Stimulated activated CD8-positive, alpha-beta memory T cell treated with anti-CD3 and anti-CD28 coated beads, Interleukin-15, amount 100 ng/mL, for 24 hours (primary cell): Measurements from ENCODE around the gene PTPRE.

ENCODE experiments used
- DNase-seq: peaks from one replicate; pipeline ENCODE4 v3.0.0-alpha.2; 2020; ENCODE audit warnings: low read depth

PTPRE gene

DNA sequence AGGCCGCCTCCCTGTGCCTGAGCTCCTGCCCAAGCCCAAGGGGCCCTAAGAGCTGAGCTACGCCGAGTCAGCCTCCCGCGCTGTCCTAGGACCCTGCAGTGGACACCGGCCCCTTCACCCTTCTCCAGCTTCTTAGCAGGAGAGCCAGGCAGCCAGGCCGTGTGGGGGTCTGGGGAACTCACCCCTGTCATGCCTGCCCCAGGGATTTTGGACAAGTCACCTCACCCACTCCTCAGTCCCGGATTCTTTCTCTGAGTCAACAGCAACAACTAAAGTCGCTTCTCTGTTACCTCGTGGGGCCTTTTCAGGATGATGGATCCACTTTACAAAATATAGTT, 140.0 kb downstream of the PTPRE start:
- DNase-seq: no peak

DNA sequence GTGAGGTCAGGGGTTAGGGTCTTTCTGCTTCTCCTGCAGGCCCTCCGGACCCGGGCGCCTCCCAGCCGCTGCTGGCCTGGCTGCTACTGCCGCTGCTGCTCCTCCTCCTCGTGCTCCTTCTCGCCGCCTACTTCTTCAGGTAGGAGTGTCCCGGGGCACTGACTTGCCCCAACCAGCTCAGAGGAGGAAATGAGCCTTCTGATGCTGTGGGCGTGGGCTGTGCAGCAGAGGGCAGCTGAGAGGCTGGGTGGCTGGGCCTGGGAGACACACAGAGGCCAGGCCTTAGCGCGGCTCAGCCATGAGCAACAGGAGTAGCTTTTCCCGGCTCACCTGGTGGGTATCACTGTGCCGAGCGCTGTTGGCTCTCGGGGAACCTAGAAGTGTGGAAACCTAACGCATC, 140.4 kb downstream of the PTPRE start:
- DNase-seq: peak; percentile 47

GRCh38 chr10:128047991-128048818, 141.3 kb downstream of the PTPRE start:
- DNase-seq: no peak

DNA sequence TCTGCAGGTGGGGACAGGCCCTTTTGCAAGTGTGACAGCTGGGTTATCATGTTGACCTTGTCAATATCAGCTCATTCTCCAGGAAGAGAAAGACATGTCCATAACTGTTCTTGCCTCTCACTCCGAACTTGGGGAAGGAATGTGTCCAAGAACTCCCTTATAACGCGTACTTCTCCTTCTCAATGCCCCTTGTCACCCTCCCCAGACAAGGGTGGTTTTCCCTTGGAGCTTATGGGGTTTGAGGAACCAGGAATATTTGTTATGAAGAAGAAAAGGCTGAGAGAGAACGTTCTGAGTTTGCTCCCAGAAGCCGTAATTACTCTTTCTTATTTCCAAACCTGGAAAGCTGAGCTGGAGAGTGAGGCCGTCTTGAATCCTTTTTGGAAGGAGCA, 141.9 kb downstream of the PTPRE start:
- no peak for DNase-seq

- no peak for DNase-seq
Measured at GRCh38 chr10:128049226-128050120, 142.6 kb downstream of the PTPRE start.

DNA sequence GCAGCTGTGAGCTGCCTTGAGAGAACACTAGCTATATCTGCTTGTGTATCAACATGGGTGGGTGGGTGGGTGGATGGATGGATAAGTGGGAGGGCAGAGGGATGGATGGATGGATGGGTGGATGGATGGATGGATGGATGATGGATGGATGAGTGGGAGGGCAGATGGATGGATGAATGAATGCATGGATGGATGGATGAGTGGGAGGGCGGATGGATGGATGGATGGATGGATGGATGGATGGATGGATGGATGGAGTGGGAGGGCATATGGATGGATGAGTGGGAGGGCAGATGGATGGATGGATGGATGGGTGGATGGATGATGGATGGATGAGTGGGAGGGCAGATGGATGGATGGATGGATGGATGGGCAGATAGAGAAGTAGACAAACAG, 143.2 kb downstream of the PTPRE start:
- no peak for DNase-seq

GRCh38 chr10:128050936-128051335, 144.0 kb downstream of the PTPRE start:
- no peak for DNase-seq

GRCh38 chr10:128051548-128051947, 144.6 kb downstream of the PTPRE start:
- no peak for DNase-seq

DNA sequence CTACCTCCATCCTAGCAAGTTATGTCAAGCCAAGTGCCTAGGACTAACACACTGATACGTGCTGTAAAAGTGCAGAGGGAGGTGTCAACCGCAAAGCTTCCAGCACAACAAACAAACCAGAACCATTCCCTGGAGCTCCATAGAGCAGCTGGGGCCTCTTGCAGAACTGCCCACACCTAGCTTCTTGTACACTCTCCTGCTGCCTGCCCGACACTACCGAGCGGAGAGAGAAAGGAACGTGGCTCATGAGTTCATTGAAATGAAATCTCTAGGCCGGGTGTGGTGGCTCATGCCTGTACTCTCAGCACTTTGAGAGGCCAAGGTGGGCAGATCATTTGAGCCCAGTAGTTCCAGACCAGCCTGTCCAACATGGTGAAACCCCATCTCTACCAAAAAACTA, 145.8 kb downstream of the PTPRE start:
- DNase-seq: no peak

DNA sequence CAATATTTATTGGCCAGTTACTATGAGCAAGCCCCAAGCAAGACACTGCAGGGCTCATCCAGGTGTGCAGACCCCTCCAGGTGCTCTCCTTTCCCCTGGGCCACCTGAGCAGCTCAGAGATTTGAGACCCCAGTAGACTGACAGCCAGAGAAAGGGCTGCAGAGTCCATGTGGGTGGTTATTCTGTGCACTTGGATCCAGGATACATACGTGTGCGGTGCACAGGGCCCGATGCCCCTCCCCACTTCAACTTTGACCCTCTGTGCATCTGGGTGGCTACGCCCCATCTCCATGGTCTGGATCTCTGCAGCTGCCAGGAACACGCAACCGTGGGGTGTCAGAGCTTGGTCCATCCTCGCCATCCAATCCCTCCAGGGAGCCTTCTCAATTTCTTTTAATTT, 146.5 kb downstream of the PTPRE start:
- DNase-seq: no peak

DNA sequence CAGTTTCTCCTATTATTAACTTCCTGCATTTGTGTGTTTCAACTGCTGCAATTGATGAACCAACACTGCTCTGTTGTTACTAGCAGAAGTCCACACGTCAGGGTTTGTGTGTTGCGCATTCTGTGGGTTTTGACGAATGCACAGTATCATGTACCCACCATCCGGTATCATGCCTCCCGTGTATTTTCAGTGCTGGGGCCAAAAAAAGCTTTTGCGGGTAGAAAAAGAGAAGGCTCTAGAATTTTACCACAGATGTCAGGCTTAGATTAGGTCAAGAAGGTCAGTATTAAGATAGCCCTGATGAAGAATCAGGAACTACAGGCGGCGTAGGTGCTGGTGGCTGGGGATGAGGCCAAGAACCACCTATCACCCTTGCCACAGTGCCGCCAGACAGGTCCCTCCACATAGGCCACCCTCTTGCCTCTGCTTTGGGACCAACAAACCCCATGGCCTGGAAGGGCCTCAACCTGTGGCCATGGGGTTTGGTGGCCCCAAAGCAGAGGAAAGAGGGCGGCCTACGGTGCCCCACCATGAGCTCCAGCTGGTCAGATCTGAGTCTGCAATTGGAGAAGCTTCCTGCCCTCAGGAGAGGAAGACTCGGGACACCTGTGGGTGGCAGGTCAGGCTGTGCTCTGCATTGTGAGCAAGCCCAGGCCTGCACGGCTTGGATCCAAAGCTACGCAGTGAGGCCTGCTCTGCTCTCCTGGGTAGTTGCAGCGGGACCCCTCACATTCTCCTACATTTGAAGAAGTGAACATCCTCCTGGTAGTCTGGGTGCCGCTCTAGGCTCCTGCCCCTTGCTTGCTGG, 147.5 kb downstream of the PTPRE start:
- no peak for DNase-seq

- DNase-seq: no peak
Measured at GRCh38 chr10:128055061-128055868, 148.4 kb downstream of the PTPRE start.

DNA sequence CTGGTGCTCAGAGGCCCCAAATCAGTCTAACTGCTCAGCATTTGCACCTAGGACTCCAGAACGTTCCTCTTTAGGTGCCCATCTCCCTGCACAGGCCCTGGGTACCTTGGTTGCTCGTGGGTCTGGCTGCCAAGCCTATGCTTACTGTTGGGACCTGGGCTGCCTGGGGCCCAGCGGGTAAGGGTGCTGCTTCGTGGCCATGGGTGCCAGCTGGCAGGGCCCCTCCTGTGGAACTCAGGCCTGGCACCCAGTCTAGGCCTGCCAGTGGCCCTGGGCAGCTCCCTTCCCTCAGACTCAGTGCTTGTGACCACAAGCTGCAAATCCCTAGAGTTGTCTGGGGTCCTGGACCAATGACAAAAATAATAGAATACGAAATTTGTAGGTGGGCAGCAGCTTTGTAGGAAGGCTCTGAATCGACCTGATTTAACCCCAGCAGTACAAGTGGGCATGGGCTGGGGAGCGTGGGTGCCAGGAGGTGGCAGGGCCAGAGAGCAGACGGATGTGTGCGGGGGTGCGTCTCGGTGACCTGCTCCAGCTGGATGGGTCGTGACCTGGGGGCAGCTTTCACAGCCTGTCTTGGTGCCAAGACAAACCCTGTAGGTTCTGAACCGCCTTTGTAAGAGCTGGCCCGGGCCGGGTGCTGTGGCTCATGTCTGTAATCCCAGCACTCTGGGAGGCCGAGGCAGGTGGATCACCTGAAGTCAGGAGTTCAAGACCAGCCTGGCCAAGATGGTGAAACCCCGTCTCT, 149.6 kb downstream of the PTPRE start:
- no peak for DNase-seq

DNA sequence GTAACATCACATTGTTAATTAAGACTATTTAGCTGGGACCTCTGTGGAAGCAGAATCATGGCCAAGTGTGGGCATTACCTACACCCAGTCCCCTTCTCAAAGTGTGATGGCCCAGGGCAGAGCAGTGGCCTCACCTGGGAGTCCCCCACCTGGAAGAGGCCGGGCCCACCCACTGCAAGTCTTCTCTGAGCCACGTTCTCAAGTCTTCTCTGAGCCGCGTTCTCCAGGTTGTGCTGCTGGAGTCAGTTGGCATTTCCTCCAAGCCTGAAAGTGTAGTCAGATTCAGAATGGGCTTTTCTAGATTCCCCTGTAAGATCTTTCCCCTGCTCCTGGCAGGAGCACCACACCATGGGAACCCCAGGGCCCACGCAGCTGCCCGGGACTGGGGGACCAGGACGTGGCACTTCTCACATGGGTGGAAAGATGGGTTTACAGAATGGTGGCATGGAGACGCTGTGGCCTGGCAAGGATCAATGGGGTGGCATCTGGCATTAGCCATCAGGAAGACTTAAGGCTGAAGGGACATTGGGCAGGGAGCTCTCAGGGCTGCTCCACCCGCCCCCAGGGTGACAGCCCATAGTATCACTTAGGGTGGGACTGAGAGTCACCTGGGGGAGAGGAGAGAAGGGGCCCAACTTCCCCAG, 151.3 kb downstream of the PTPRE start:
- DNase-seq: no peak

DNA sequence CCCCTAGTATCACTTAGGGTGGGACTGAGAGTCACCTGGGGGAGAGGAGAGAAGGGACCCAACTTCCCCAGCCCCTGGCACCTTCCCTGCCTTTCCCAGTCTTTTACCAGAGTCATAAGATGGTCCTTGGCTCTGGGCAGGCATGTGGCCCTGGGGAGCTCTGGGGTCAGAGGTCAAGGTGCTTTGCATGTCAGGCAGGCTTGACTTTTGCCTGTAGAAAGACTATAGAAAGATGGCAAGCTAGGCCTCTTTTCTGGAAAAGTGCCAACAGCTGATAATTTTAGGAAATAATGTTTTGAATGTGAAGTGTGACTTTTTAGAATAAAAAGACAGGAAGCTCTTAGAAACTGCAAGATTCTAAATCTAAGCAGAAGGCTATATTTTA, 151.8 kb downstream of the PTPRE start:
- DNase-seq: no peak

DNA sequence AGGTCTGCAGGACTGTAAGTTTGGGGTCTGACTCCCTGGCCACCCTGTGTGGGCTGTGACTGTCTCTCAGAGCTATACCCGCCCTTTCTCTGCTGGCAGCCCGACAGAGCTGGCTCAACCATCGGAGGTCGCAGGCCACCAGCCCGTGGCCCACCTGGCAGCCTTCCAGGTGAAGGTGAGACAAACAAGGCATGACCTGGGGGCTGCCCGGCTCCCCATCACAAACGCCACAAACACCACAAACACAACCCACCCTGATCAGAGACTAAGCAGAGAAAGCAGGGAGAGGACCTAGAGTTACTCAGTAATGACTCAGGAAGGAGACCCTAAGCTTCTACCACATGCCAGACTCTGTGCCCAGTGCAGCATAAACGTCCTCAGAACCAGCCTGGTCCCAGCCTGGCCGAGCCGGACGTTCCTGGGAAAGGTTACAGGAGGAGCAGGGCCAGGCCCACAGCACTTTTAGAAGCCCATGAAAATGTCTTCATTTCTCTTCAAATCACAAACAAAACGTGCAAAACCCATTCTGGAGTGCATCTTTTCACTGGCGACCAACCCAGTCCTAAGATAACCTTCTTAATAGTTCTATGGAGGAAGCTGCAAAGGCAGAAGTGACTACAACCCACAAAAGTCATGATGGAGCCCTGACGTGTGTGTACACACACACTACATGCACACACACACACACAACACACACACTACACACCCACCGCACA, 152.5 kb downstream of the PTPRE start:
- DNase-seq: no peak

GRCh38 chr10:128059982-128060293, 153.0 kb downstream of the PTPRE start:
- no peak for DNase-seq

- no peak for DNase-seq
Measured at GRCh38 chr10:128060341-128061250, 153.7 kb downstream of the PTPRE start.
